SKM-1 treated with dmso at 0.1 percent for 144 hours (cell line): ENCODE results near the gene PPP2R3B.
"Not testable (repeated sequence)": the region's sequence is repeated elsewhere in the genome, so short reads cannot be mapped to it uniquely, and the experiment has no call there.

Experiments
- DNase-seq: peaks from one replicate; lab custom pipeline; 2025; ENCODE audit not compliant: unreplicated experiment; lab: John Stamatoyannopoulos, UW

Gene PPP2R3B

DNA sequence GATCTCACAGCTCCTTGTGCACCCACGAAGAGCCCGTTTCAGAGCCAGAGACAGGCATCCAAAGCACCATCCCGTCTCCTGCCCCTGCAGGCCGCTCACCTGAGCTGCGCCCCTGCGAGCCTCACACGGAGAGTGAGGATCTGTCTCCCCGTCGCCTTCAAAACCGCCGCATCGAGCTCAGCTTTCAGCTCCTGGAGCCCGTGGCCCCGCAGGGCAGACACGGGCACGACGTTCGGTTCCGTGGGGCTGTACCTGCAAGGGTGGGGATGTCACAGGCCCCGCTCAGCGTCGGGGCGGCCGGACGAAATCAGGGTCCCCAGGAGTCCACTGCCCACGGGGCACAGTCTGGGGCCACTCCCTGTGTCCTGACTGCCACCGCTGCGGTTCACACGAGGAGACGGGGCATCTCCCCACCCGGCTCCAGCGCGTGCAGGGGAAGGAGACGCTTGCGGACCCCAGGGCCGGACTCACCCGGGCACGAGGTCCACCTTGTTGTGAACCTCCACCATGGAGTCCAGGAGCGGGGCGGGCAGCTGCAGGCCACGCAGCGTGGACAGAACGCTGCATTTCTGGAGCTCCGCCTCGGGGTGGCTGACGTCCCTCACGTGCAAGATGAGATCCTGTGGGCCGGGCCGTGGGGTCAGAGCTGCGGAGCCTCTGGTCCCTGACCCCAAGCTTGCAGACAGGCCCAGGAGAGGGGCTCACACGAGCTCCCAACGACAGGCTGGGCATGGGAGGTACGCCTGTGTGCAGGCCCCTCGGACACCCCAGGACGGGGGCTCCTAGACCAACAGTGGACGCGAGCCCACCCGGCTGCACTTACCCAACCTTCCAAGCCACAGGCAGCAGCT, 79.2 kb downstream of the PPP2R3B start:
- DNase-seq: no peak

DNA sequence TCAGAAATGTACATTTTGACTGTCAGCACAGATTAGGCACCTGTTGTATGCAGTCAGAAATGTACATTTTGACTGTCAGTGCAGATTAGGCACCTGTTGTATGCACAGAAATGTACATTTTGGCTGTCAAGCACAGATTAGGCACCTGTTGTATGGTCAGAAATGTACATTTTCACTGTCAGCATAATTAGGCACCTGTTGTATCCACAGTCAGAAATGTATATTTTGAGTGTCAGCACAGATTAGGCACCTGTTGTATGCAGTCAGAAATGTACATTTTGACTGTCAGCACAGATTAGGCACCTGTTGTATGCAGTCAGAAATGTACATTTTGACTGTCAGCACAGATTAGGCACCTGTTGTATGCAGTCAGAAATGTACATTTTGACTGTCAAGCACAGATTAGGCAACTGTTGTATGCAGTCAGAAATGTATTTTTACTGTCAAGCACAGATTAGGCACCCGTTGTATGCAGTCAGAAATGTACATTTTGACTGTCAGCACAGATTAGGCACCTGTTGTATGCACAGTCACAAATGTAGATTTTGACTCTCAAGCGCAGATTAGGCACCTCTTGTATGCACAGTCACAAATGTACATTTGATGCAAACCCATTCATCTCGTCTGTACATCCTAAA, 80.0 kb downstream of the PPP2R3B start:
- not testable (repeated sequence) for DNase-seq

DNA sequence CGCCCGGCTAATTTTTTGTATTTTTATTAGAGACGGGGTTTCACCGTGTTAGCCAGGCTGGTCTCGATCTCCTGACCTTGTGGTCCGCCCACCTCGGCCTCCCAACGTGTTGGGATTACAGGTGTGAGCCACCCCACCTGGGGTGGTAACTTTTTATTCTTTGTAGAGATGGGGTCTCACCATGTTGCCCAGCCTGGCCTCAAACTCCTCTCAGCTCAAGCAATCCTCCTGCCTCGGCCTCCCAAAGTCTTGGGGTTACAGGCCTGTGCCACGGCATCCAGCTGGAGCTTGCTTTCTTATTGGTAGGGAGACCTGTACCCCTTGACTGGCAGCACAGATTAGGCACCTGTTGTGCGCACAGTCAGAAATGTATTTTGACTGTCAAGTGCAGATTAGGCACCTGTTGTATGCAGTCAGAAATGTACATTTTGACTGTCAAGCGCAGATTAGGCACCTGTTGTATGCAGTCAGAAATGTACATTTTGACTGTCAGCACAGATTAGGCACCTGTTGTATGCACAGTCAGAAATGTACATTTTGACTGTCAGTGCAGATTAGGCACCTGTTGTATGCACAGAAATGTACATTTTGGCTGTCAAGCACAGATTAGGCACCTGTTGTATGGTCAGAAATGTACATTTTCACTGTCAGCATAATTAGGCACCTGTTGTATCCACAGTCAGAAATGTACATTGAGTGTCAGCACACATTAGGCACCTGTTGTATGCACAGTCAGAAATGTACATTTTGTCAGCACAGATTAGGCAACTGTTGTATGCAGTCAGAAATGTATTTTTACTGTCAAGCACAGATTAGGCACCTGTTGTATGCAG, 80.7 kb downstream of the PPP2R3B start:
- not testable (repeated sequence) for DNase-seq

DNA sequence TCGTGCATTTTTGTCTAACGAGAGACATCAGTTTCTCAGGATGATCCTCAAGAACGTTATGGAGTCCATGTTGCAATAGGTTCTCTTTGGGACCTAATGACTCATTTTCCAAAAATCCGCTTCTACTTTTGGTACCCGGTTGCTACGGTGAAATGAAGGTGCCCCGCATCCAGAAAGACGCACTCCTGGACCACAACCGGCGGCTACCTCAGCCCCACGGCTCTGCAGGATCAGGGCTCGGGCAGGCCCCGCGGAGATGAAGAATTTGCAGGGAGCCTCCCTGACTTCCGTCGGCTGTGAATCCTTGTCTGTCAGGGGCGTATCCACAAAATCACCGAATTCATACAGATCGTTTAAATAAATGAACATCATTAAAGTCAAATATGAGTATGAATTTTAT, 83.7 kb downstream of the PPP2R3B start:
- no peak for DNase-seq

DNA sequence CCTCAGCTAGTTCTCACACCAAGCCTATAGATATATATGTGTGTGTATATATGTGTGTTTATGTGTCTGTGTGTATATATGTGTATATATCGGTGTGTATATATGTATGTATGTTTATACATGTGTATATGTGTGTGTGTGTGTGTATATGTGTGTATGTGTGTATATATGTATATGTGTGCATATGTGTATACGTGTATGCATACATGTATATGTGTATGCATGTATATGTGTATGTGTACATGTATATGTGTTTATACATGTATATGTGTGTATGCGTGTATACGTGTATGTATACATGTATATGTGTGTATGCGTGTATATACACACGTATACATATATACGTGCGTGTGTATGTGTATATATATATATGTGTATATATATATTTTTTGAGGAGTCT, 86.4 kb downstream of the PPP2R3B start:
- no peak for DNase-seq

DNA sequence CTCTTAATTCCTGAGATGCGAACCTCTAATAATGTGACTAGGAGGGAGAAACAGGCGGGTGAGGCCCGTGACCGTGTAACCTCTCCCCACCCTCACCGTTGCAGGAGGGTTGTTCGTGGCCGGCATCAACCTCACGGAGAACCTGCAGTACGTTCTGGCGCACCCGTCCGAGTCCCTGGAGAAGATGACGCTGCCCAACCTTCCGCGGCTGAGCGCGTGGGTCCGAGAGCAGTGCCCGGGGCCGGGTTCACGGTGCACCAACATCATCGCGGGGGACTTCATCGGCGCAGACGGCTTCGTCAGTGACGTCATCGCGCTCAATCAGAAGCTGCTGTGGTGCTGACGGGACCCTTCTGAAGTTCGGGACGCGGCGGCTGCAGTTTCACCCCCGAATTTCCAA, 87.7 kb downstream of the PPP2R3B start:
- DNase-seq: no peak

DNA sequence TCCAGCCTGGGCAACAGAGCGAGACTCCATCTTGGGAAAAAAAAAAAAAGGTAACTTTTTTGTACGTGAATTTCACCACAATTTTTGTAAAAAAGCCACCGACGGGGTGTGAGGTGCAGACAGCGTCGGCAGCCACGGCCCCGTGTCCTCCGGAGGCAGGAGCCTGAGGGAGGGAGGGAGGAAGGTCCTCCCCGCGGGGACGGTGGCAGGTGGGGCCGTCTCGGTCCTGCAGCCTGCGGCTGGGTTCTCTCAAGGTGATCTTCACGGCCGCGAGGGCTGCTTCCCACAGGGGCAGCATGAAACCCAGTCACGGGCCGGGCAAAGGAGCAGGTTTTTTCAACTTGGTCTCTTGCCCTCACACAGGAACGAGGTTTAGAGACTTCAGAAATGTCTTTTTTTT, 91.6 kb downstream of the PPP2R3B start:
- DNase-seq: no peak

DNA sequence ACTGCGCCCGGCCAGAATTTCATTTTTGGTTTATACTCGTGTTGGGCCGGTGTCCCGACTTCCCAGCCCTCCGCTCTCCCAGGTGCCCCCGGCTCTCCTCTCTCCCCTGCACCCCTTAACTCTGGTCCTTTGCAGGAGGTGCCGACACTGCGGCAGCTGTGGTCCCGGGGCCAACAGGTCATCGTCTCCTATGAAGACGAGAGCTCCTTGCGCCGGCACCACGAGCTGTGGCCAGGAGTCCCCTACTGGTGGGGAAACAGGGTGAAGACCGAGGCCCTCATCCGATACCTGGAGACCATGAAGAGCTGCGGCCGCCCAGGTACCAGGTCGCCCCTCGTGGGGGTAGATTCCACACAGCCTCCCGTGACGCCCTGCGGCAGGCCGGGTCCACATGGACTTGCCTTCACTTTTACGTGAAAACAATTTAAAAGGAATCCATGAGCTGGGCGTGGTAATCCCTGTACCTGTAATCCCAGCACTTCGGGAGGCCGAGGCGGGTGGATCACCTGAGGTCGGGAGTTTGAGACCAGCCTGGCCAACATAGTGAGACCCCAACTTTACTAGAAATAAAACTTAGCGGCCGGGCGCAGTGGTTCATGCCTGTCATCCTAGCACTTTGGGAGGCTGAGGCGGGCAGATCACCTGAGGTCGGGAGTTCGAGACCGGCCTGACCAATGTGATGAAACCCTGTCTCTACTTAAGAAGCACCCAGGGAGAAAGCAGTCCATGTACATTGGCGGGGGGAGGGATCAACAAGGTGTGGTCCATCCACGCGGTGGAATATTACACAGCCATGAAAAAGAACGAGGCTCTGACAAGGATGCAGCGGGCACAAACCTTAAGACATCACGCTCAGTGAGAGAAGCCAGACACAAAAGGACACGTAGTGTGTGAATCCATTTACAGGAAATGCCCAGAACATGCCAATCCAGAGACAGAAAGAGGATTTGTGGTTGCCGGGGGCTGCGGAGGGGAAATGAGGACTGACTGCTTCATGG, 93.5 kb downstream of the PPP2R3B start:
- no peak for DNase-seq

DNA sequence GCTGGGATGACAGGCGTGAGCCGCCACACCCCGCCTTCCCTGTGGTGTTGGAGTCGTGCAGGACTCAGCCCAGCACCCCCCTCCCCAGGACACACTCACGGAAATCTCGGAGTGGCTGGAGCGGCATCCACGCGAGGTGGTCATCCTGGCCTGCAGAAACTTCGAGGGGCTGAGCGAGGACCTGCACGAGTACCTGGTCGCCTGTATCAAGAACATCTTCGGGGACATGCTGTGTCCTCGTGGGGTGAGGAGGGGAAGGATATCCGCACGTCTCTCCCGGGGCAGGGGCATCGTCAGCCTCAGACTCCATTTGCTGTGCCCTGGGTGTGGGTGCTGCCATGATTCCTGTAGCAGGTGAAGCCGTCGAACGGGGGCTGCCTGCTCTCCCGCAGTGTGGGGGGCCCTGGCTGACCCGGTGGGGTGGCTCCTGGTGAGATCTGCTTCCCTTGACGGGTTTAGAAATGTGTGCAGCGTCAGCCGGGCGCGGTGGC, 95.3 kb downstream of the PPP2R3B start:
- no peak for DNase-seq

DNA sequence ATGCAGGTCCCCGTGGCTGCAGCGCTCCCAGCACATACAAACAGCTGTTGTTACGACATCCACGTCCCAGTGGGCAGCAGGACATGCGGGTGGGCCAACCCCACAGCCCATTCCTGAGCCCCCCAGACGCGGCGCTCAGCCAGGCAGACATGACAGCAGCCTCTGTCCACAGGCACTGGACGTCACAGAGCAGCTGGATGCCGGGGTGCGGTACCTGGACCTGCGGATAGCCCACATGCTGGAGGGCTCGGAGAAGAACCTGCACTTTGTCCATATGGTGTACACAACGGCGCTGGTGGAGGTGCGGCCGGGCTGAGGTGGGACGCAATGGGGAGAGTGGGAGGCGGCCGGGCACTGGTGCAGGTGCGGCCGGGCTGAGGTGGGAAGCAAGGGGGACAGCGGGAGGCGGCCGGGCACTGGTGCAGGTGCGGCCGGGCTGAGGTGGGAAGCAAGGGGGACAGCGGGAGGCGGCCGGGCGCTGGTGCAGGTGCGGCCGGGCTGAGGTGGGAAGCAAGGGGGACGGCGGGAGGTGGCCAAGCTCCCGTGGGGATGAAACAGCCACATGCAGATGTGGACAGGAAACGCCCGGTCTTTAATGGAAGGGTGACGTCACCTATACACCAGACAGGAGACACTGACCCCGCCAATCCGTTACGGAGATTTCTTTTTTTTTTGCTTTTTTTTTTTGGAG, 96.1 kb downstream of the PPP2R3B start:
- DNase-seq: no peak

DNA sequence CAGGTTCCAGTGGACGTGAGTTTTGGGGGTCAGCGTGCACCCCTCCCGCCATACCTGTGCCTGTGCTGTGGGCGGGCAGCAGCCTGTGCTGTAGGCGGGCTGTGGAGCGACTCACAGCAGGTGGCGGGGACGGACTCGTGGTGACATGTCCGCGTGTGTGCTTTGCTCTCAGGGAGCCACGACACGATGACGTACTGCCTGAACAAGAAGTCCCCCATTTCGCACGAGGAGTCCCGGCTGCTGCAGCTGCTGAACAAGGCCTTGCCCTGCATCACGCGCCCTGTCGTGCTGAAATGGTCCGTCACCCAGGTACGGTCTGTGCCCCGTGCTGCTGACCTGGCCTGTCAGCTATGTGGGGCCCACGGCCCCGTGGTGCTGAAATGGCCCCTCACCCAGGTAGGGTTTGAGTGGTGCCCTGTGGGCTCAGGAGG, 98.1 kb downstream of the PPP2R3B start:
- no peak for DNase-seq

DNA sequence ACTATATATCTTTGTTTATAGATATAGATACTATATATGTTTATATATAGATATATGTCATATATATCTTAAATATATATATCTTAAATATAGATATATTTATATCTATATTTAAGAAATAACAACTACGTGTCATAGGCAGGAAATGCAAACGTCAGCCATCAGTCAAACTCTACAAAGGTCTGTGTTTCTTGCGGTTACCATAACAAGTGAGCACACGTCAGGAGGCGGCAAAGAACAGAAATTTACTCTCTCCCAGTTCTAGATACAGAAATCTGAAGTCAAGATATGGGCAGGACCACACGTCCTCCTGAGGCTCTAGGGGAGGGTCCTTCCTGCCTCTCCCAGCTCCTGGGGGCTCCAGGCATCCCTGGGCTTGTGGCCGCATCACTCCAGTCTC, 99.0 kb downstream of the PPP2R3B start:
- no peak for DNase-seq

DNA sequence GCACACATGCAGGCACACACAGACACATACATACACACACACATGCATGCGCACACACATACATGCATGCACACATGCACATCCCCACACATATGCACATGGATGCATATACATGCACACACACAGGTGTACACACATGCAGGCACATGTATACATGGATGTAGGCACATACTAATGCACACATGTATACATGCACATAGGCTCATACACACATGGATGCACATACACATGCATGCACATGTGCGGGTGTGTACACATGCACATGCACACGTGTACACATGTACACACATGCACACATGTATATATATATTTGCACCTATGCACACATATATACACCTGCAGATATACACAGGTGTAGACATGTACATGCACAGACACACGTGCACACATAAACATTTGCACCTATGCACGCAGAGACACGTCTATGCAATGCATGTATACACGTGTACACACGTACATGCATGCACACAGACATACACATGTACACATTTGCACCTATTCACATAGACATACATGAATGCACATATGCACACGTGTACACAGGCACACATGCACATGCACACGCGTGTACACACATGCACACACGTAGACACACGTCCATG, 101.5 kb downstream of the PPP2R3B start:
- no peak for DNase-seq
